Measurements from ENCODE around the gene SERPINC1. TPM values are rescaled to one million over a fixed set of nuclear protein-coding genes. Genes with fewer than 3 reads are reported as not detected.

The SERPINC1 gene
- total and polyA plus RNA-seq, 9 of the 15 experiments (the other 6 are each of a cell fraction or from before 2014, with no cell fraction given), result 0.07 to 1.2 (median 0.50) TPM

GRCh38 chr1:173870252-173871075 lies 46.7 kb downstream of the SERPINC1 start (continued):
- TF ChIP-seq ZSCAN32 (CRISPR knock-in tag; IDR thresholded peaks at IDR 0.05) (no peak), ZNF174 (CRISPR knock-in tag; IDR thresholded peaks at IDR 0.05) (no peak), PATZ1 (CRISPR knock-in tag; IDR thresholded peaks at IDR 0.05; ENCODE audit: borderline replicate concordance) (no peak), IRF1 (CRISPR knock-in tag; IDR thresholded peaks at IDR 0.05; ENCODE audit: borderline replicate concordance) (no peak), HBP1 (CRISPR knock-in tag; IDR thresholded peaks at IDR 0.05) (no peak), ESRRB (CRISPR knock-in tag; IDR thresholded peaks at IDR 0.05; ENCODE audit: borderline replicate concordance) (no peak), ELF4 (CRISPR knock-in tag; IDR thresholded peaks at IDR 0.05) (no peak), IRF9 (tag; IDR thresholded peaks at IDR 0.05) (no peak), SAFB (IDR thresholded peaks at IDR 0.05; ENCODE audit: borderline replicate concordance, low read depth, low read length) (no peak), TCF3 (CRISPR knock-in tag; IDR thresholded peaks at IDR 0.05) (peak; percentile 40; the same call in 1 of the 2 replicates), ZC3H8 (IDR thresholded peaks at IDR 0.05) (no peak), TRIM24 (IDR thresholded peaks at IDR 0.05) (no peak), SP1 (CRISPR knock-in tag; IDR thresholded peaks at IDR 0.05) (no peak), ZNF75A (CRISPR knock-in tag; IDR thresholded peaks at IDR 0.05) (no peak), ZNF77 (CRISPR knock-in tag; IDR thresholded peaks at IDR 0.05) (no peak), SMARCC2 (IDR thresholded peaks at IDR 0.05; ENCODE audit: low read depth) (no peak), PRDM10 (IDR thresholded peaks at IDR 0.05; ENCODE audit: partially characterized antibody) (peak; percentile 22), LCOR (CRISPR knock-in tag; IDR thresholded peaks at IDR 0.05) (no peak), HNRNPLL (IDR thresholded peaks at IDR 0.05; ENCODE audit: low read depth, low read length, poor library complexity, severe bottlenecking) (no peak), ELF1 (tag; IDR thresholded peaks at IDR 0.05) (peak; percentile 77)

All from K562 (cell line).